GM21390 (cell line): ENCODE data around the gene PSG5.
"Not testable (repeated sequence)": the region's sequence is repeated elsewhere in the genome, so short reads cannot be mapped to it uniquely, and the experiment has no call there.

Experiments used
- ATAC-seq: cut with Tn5 transposase; IDR thresholded peaks from one replicate; pipeline ENCODE4 v1.9.1; 2021; ENCODE audit not compliant: unreplicated experiment

PSG5 gene

GRCh38 chr19:43186311-43186935 lies at the start of gene PSG5:
PSG5 (minus strand) TSS chr19:43186536; CDS start chr19:43186405, 131 bp downstream.
- ATAC-seq, result not testable (repeated sequence)

DNA sequence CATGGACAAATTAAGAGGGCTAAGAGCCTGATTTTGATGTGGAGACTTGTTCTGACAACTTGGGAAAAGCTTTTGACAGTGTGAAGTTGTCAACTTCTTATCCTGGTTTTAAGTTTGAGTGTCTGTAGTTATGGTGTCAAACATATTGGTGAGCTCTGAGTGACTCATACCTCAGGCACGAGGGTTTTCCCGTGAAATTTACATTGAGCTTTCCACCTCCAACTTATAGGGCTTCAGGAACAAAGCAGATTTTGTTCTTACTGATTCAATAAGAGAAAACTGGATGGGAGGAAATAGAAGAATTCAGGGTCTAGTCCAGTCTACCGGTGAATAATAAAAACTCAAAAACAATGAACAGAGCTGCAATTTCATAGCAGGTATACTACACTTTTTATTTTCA lies 49.4 kb upstream of the PSG5 start:
- not testable (repeated sequence) for ATAC-seq

DNA sequence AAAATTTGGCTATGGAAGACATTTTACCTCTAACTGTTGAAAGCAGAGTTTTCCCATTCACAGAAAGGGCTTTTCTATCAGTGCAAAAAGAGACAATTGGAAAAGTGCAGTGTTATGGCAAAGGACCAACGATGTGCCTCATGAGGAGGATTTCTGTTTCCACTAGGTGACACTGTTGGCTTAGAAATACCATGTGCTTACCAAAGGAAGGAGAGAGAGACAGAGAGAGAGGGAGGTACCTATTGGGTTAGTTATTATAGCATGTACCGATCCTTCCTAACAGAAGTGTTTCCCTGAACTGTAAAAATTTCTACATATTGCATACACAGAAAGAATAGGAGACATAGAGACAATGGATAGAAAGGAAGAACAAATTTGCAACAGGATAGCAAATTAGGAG lies 43.0 kb upstream of the PSG5 start:
- no peak for ATAC-seq

GRCh38 chr19:43228730-43229129 lies 42.4 kb upstream of the PSG5 start:
- ATAC-seq, result not testable (repeated sequence)

DNA sequence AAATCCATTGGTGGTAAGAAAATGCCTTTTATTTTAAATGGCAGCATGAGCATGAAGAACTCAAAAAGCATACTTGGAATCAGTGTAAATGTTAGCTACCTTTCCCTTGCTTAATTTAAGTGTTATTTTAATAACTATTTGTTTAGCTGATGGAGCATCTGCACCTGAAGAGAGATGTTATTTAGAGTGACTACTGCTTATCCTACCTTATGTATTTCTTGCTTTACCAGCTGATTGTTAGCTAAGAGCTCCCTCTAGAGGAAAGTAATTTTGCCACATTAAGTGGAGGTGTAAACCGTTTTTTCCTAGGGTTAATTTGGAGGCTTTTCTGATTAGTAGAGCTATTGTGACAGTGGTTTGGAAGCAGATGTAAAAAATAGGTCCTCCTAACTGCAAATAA lies 40.6 kb upstream of the PSG5 start:
- ATAC-seq, result not testable (repeated sequence)

- no peak for ATAC-seq
Measured at GRCh38 chr19:43224855-43225253, 38.5 kb upstream of the PSG5 start.

GRCh38 chr19:43224201-43224854 lies 38.0 kb upstream of the PSG5 start:
- ATAC-seq, result not testable (repeated sequence)

DNA sequence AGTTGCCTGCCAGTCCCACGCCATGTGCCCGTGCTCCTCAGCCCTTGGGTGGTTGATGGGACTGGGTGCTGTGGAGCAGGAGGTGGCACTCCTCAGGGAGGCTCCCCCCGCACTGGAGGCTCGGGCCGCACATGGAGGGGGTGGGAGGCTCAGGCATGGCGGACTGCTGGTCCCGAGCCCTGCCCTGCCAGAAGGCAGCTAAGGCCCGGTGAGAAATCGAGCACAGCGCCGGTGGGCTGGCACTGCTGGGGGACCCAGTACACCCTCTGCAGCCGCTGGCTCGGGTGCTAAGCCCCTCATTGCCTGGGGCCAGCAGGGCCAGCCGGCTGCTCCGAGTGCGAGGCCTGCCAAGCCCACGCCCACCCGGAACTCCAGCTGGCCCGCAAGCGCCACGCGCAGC lies 35.6 kb upstream of the PSG5 start:
- ATAC-seq, result not testable (repeated sequence)

DNA sequence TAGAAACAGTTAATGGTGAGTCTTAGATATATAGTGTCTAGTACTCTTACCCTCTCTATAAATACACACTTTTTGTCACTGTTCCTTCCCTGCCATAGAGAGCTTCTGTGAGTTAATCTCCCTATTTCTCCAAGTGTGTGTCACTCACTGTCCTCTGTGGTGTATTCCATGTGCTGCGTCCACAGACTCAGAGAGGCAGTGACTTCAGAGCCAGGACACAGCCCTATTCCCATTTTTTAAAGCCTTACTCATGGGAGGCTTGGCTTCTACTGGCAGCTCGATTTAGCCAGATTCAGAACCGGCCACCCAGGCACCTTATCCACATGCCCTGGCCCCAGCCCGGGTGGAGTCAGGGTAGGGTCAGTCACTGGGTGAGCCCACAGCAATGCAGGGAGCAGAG lies 32.8 kb upstream of the PSG5 start:
- not testable (repeated sequence) for ATAC-seq

DNA sequence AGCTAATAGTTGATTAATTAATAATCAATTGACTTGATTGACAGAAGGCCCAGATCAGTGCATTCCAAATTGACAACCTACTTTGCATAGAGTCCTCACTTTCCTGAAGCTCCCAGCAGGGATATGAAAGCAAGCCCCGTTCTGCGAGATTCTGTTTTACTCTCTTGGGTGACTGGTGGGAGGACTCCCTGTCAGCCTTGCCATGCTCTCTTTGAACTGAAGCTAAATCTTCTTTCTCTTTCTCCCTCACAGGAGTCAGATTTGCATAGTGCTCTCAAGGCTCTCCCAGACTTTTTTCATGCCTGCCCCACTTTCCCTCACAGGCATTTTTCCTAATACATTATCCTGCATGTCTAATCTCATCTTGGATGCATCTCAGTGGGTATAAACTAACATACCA lies 29.5 kb upstream of the PSG5 start:
- ATAC-seq, result not testable (repeated sequence)

- ATAC-seq, result no peak
Measured at GRCh38 chr19:43207991-43208390, 21.7 kb upstream of the PSG5 start.

DNA sequence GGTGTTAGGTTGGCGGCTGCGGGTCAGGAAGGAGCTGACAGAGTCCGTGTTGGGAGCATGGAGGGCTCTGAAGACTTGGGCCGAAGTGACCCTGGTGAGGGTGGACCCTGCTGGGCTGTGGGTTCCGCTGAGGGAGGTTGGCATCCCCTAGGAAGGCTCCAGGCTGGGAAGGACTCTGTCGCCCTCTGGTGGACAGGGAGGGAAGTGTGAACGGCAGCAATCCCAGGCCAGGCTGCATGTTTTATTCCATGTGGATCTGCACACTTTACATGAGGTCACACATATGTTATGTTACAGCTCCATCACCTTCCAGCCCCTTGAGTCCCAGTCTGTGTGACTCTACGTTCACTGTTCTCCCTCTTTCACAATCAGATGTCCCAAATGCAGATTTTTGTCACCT lies 20.8 kb upstream of the PSG5 start:
- ATAC-seq, result not testable (repeated sequence)

DNA sequence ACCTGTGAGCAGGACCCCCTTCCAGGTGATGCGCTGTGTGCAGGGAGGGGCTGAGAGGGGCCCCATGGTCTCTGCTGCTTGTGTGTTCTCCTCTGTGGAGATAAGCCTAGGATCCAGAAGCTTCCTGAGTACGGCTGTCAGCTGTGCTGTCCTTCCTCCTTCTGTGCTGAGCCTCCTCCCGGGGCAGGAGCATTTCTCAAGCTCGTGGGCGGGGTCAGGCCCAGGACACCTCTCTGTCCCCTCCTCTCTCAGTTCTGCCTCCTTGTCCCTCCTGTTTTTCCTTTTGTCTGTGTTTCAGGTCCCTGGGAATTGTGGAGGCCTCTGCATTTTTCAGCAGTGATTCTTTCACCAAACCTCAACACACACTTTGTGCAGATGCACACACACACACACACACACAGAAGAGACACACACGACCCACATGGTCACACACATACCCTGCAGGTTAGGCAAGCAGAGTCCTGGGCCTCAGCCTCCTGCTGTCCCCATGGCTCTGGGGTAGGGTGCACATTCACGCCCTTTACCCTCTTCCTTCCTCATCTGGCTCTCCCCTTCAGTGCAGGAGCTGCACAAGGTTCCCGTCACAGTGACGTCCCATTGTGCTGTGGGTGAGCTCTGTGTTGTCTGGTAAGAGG lies 19.3 kb upstream of the PSG5 start, which contains the start of gene PSG4:
Gene PSG4, minus strand, starts transcription at position 168 of the 635 bp plus-strand sequence. Its CDS starts 102 bp downstream, at position 66.
- not testable (repeated sequence) for ATAC-seq

GRCh38 chr19:43203611-43204010 lies 17.3 kb upstream of the PSG5 start:
- ATAC-seq, result not testable (repeated sequence)

- ATAC-seq, result not testable (repeated sequence)
Measured at GRCh38 chr19:43201891-43202290, 15.6 kb upstream of the PSG5 start.

DNA sequence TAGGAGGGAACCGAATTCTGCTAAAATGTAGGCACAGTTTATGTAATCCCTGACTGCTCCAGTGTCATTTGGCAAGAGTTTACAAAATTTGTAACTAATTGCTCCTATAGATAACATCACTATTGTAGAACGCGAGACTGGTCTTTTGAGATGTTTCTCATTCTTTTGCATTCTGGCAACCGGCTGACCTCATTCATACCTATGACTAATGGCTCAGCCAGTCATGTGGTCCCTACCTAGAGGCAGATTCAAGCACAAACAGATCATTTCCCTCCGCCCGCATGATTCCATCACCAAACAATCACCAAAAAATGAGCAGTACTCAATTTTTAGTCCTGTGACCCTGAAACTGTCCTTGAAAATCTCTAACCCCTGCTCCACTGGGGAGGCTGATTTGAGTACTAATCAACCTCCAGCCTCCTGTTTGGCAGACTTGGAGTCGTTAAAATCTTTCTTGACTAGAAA lies 15.0 kb upstream of the PSG5 start:
- not testable (repeated sequence) for ATAC-seq

GRCh38 chr19:43198686-43199419 lies 12.5 kb upstream of the PSG5 start:
- not testable (repeated sequence) for ATAC-seq

DNA sequence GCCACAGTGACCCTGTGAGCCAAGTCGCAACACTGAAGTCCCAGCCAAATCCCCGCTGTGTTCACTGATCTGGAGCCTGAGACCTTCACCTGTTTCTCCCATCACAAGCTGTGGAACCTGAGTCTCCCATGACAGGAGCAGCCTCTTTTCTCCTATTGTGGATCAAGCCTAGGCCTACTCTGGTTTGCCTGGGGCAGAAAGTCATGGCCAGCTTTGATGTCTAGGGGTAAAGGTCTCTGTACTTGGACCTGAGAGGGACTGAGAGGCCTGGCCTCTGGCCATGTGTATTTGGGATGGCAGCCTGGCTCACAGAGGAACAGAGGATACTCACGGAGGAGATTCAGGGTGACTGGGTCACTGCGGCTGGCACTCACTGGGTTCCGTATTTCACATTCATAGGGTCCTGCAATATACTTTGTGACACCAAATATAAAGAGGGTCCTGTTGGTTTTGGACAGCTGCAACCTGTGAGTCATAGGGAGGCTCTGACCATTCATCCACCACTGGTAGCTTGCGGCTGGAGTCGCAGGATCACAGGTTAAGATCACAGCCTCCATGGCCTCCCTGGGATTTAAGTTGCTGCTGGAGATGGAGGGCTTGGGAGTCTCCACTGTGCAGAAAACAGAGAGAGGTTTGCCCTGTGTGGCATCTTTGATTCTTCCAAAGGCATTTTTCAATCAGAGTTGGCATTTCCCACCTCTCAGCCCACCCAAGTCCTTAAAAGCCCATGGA lies 11.5 kb upstream of the PSG5 start:
- ATAC-seq, result not testable (repeated sequence)

- not testable (repeated sequence) for ATAC-seq
Measured at GRCh38 chr19:43194397-43194796, 8.1 kb upstream of the PSG5 start.

- ATAC-seq, result not testable (repeated sequence)
Measured at GRCh38 chr19:43192381-43193155, 6.2 kb upstream of the PSG5 start.
